Activated T-cell treated with anti-CD3 and anti-CD28 coated beads, Interleukin-2, amount 50 U/mL, for 48 hours (primary cell): ENCODE measurements around the gene RXRB.
A peak's percentile ranks its signal among the peaks of the same experiment; 100 is the strongest.

ENCODE experiments used
- DNase-seq, 2 experiments: peaks; one replicate each; pipeline ENCODE4 v3.0.0-alpha.2; 2020

The RXRB gene

GRCh38 chr6:33195304-33196165 is 4.9 kb downstream of the RXRB start:
- no peak for DNase-seq

DNA sequence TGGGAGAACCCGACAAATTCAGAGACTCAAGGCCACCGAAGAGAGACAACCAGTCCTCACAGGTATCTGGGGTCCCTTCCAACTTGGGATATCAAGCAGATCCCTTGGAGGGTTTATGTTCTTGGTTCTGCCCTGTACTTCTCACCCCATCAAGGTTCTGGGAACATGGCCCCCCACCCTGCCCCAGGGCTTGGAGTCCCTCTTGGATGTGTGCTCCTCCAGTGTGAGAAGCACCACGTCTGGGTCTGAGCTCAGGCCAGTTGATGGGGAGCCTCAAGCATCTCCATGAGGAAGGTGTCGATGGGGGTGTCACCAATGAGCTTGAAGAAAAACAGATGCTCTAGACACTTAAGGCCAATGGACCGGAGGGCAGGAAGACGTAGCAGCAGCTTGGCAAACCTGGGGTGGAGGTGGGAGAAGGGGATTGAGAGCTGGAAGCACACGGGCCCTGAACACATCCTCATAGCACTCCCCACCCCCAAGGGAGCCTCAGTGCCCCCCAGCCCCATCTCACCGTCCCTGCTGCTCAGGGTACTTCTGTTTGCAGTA is 6.0 kb downstream of the RXRB start:
- DNase-seq: no peak

DNA sequence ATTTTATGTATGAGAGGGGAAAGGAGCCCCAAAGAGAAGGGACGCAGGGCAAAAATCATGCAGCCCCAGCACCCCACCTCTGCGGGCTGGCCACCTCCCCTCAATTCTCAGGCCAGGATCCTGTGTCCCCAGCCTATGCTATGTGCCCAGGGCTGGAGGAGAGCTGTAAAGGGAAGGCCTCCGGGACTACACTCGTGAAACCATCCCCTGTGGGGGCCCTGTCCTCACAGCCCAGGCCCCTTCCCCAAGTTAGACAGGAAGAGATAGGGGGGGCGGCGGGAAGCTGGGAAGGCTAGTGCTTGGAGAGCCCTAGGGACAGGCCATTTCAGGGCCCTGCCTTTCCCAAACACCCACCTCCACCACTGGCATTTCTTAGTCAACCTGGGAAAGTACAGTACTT is 6.8 kb downstream of the RXRB start:
- no peak for DNase-seq

DNA sequence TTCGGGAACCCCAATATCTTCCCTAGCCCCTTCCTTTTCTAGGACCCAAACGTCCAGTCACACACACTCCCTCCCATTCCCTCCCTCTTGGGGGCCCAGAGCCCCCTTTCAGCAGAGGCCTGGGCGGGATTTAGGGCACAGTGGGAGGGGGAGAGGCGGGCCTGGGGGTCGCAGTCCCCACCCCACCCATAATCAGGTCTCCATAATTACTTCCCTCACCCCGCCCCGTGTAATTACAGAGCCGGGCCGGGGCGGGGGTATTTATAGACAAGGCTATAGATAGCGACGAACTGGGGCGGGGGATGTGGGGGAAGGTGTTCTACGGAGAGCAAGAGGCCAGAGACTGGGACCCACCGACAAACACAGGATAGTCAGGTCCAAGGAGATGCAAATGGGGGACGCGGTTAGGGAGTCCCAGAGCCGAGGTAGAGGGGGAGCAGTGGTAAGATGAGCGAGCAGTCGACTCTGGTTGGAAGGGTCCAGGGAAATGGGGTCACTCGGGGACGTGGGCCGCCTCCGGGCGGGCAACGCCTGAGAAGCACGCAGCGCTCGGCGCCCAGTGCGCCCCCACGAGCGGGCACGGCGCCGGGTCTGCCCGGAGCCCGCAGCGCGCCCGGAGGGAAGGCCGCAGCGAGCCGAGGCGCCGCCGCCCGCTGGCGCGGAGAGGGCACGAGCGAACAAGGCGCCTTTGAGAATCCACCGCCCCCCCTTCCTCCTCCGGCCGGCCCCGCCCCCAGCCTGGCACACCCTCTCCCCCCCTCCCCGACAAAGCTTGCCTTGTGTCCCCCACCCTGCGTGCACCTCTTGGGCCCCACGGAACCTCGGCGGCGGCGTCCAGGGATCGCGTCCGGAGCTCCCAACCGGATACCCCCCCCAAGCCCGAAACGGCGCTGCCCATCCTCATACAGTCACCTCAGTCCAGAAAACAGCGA is 7.5 kb downstream of the RXRB start:
- peak in 1 of 2 experiments; percentile 47 for DNase-seq

GRCh38 chr6:33192105-33192646 is 8.3 kb downstream of the RXRB start, which contains the start of gene COL11A2:
COL11A2 (minus strand) TSS chr6:33192467; CDS start chr6:33192240, 227 bp downstream.
- no peak for DNase-seq

GRCh38 chr6:33191383-33192104 is 8.9 kb downstream of the RXRB start:
- DNase-seq: no peak

DNA sequence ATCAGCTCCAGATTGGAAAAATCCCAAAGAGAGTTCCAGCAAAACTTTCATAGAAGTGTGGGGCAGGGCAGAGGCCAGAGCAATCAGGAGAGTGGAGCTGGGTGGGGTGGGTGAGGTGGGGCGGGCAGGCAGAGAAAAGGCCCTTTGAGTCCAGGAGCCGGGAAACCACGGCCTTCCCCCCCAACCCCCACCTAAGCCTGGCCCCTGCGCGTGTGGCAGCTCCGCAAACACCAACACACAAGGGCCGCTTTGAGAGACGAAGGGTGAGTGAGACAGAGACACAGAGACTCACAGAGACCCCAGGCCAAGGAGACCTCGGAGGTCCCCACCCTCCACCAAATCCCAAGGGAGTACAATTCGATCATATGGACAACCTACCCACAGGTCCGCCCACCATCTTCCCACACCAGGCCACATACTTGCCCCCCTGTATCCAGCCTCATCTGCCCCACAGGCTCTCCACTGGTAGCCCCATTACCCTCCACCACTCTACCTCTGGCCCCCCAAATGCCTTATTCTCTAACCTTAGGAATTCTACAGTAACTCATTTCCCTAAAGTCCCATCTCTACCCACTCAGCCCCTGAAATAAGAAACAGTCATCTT is 9.9 kb downstream of the RXRB start:
- DNase-seq: no peak

- no peak for DNase-seq
Measured at GRCh38 chr6:33189625-33190448, 10.6 kb downstream of the RXRB start.

DNA sequence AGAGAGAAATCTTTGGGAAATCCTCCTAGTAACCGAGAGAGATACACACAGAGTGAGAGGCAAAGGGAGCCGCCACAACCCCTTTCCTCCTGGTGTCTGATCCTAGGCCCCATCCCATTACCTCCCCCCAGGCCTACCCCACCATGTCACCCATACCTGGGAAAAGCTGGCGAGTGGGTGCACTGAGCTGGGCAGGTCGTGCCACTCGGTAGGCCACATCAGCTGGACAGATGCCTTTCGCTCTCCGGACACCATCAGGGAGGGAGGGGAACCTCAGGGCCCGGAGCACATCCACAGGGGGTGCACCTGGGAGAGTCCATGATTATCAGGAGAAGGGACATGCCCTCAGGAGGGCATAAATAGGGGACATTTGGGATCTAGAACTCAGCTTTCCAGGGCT is 11.3 kb downstream of the RXRB start:
- DNase-seq: no peak

GRCh38 chr6:33187809-33188208 is 12.7 kb downstream of the RXRB start:
- DNase-seq: no peak

GRCh38 chr6:33185654-33186187 is 14.7 kb downstream of the RXRB start:
- DNase-seq: no peak

- DNase-seq: no peak
Measured at GRCh38 chr6:33185190-33185589, 15.3 kb downstream of the RXRB start.

DNA sequence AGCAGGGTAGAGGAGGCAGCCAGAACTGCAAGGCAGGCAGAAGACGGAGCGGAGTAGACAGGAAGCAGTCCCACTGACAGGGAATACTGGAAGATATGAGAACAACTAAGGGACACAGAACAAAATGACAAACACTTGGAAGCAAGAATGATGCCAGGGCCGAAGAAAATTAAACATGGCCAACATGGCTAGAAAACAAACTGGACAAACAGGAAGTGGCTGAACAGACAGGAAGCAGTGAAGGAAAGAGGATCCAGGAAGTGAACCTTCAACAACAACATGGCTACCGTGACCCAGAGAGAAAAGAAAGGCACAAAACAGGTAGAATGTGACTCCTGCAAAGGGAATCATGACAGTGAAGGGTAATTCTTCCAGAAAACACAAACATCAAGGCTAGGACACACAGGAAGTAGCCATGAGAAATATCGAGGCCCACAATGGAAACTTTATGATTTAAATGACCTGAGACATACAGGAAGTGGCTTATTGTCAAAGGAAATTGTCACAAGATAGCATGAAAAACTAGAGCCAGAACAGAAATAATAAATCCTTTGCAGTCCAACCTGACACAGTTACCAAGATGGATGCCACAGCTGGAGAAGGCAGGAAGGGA is 17.3 kb downstream of the RXRB start:
- no peak for DNase-seq

DNA sequence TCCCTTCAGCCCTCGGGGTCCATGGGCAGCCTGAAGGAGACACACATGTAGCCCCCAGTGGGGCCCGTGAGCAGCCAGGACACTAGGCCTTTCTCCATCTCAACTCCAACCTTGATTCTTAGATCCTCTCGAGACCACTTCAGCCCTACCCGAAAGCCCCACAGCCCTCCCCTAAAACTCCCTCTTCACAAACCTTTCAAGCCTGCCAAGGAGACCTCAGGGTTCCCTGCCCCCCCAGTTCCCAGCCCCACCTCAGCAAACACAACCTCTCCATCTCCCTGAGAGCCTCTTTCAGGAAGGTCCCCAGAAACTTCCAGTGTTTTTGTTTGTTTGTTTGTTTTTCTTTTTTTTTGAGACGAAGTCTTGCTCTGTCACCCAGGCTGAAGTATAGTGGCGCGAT is 19.3 kb downstream of the RXRB start:
- no peak for DNase-seq

GRCh38 chr6:33178755-33179475 is 21.6 kb downstream of the RXRB start:
- DNase-seq: no peak

DNA sequence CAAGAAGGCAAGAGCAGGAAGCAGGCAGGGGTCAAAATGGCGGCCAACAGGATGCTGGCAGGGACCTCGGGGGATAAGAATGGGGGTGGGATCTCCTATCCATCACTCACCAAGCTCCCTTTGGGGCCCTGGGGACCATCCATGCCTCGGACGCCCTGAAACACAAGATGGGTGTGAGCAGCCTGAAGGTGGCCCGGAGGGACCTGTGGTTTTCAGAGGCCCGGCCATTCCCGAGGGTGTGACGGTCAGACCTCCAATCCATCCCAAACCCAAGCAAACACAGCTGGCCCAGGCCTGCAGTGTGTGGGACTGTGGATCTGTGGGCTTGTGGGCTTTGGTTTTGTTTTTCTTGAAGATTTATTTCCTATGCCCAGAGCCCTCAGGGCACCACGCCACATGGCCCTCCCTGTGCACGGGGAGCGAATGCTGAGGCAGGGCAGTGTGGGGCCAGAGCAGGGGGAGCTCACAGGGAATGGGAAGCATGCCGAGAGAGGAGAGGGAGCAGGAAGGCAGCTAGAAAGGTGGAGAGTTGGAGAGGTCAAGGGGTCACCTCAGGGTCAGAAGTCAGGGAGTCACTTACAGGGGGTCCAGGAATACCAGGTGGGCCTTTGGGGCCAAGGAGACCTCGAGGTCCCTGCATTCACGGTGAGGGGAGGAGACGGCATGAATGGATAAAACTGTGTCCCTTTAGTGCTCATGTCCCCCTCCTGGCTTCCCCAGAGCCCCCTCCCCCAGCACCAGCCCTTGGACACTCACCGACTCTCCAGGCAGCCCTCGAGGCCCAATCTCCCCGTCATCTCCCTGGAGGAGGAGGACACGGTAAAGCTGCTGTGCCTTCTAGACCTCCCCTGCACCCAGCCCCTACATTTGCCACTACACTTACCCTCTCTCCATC is 22.7 kb downstream of the RXRB start:
- no peak for DNase-seq

DNA sequence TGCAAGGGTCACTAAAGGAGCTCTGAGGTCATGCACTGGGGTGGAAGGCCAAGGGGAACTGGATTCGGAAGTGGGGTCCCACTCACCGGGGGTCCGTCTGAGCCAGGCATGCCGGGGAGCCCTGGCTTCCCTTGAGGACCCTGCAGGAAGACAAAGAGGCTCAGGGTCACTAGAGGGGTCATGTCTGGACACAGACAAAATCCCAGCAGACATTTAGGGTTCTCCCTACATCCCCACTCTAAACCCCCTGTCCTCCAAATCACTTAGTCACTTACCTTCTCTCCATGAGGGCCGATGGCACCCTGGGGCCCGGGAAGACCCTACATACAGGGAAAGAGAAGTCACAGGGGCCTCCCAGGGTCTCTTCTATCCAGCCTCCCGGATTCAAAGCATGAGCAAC is 23.6 kb downstream of the RXRB start:
- DNase-seq: no peak

DNA sequence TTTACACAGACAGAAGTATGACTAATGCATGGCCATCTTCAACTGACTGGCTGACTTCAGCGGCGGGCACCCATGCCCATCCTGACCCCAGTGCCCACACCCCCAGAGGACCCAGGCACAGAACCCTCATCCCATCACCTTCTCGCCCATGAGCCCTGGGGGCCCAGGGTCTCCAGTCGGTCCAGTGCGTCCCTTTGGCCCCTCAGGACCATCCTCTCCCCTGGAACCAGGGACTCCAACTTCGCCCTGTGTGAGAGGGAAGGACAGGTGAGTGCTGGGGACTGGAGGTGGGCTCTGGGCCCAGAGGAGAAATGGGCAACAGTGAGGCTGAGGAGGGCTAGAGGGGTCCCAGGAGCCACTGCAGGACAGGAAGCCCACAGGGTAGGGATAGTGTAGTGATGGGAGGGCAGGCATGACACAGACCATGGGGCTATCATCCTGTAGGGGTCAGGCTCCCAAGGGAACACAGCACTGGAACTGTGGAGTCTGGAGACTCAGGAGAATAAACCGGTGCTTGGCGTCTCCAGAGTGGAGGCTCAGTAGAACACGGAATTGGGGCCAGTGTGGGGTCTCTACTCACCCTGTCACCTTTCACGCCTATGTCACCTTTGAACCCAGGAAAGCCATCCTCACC is 24.9 kb downstream of the RXRB start:
- DNase-seq: no peak
